Transverse colon (tissue), 3 donors: Measurements from ENCODE around the gene SCGB1C2.

Experiments used
- EP300 ChIP-seq: sonication (generic); formaldehyde crosslinking; IDR thresholded peaks from one replicate; pipeline ENCODE4 v1.6.1; 2017; ENCODE audit warnings: antibody characterized with exemption, low read depth
- POLR2A ChIP-seq: fragments of 450-650 bp; IDR thresholded peaks from one replicate; pipeline ENCODE4 v1.6.1; 2016; ENCODE audit warnings: antibody characterized with exemption, mild to moderate bottlenecking, moderate library complexity
- TF ChIP-seq, protein P1 (sequence below), 5 experiments: fragments of 200-600 bp in 3 of 5; fragments of 450-650 bp in 2 of 5; sonication (generic) in 3 of 5; IDR thresholded peaks; 1 replicate in 2 of 5; 2 replicates in 3 of 5; pipeline ENCODE4 v1.5.1; 2016 to 2017; ENCODE audit warnings: antibody characterized with exemption in 5 of 5, inconsistent platforms in 3 of 5, mild to moderate bottlenecking in 2 of 5, moderate library complexity in 1 of 5

DNA sequence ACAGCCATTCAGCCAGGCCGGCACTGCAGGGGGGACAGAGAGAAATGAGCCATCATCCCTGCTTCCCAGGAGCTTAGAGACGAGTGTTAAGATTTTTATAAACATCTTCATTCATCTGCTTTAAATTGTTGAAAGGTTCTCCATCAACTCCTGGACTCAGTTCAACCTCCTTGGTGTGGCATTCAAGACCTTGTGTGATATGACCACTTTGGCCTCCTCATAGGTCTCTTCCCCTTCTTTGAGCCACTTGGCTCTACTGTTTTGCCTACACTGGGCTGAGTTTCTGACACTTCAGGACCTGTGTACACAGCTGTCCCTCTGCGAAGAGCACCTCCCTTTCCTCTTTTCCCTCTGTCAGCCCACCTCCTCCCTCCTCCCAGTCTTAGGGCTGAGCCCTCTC is 39.8 kb downstream of the SCGB1C2 start:
- TF ChIP-seq POLR2A (no peak), EP300 (no peak)
- TF ChIP-seq, protein P1, sequence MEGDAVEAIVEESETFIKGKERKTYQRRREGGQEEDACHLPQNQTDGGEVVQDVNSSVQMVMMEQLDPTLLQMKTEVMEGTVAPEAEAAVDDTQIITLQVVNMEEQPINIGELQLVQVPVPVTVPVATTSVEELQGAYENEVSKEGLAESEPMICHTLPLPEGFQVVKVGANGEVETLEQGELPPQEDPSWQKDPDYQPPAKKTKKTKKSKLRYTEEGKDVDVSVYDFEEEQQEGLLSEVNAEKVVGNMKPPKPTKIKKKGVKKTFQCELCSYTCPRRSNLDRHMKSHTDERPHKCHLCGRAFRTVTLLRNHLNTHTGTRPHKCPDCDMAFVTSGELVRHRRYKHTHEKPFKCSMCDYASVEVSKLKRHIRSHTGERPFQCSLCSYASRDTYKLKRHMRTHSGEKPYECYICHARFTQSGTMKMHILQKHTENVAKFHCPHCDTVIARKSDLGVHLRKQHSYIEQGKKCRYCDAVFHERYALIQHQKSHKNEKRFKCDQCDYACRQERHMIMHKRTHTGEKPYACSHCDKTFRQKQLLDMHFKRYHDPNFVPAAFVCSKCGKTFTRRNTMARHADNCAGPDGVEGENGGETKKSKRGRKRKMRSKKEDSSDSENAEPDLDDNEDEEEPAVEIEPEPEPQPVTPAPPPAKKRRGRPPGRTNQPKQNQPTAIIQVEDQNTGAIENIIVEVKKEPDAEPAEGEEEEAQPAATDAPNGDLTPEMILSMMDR (IDR thresholded peaks at IDR 0.05) = no peak
